HG02588 (cell line): ENCODE data around the gene FLYWCH1.

Experiments
- ATAC-seq: cut with Tn5 transposase; IDR thresholded peaks from one replicate; pipeline ENCODE4 v1.9.1; 2021; ENCODE audit warnings: mild to moderate bottlenecking, moderate library complexity; ENCODE audit not compliant: unreplicated experiment

Gene FLYWCH1

GRCh38 chr16:2950773-2951172 lies 39.0 kb downstream of the FLYWCH1 start:
- ATAC-seq: no peak

DNA sequence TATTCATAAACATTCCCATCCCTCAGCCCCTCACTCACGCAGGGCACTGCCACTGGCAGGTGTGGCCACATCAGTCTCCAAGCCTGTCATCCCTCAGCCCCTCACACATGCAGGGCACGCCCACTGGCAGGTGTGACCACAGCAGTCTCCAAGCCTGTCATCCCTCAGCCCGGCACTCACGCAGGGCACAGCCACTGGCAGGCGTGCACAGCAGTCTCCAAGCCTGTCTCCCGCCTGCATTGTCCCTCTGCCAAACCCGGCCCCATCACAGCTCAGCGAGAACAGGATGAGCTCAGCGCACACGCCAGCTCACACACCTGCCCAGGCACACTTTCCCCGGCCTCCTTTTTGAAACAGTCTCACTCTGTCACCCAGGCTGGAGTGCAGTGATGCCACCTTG lies 40.9 kb downstream of the FLYWCH1 start:
- no peak for ATAC-seq

- ATAC-seq: no peak
These were observed 42.2 kb downstream of the FLYWCH1 start for GRCh38 chr16:2953706-2954627.

GRCh38 chr16:2954656-2955381 lies 43.1 kb downstream of the FLYWCH1 start:
- ATAC-seq: no peak

- no peak for ATAC-seq
These were observed 43.7 kb downstream of the FLYWCH1 start for GRCh38 chr16:2955438-2955778.

DNA sequence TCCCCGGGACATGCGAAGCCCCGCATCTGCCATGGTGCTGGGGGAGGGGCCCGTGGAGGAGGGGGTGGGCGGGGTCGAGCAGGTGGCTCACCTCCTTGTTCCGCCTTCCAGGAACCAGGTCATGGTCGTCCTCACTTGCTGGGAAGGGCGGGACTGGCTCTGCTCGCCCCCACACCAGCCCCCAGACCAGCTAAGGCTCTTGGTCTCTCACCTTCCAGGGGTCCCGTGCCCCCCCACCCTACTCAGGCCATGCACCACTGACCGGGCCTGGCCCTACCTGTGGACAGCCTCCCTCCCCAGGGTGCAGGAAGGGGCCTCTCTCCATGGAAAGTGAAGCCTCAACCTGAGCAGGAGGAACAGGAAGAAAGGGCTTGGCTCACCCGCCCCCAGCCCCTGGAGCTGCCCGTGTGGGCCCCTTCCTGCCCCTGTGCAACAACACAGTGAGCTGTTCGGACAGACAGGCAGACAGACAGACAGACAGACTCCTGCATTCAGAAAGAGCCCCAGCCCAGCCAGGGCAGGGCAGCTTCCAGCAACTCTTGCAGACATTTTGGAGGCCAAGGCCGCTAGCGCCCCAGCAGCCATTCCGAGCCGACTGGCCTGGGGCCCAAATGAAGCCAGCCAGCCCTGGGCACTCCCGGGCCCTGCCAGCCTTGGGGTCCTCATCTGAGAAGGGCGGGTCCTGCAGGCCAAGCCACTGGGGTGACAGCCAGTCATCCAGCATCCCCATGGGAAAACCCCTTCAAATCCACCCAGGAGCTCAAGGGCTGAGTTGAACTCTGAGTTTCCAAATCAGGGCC lies 44.2 kb downstream of the FLYWCH1 start:
- ATAC-seq: no peak

GRCh38 chr16:2956579-2956956 lies 44.8 kb downstream of the FLYWCH1 start:
- ATAC-seq: no peak

DNA sequence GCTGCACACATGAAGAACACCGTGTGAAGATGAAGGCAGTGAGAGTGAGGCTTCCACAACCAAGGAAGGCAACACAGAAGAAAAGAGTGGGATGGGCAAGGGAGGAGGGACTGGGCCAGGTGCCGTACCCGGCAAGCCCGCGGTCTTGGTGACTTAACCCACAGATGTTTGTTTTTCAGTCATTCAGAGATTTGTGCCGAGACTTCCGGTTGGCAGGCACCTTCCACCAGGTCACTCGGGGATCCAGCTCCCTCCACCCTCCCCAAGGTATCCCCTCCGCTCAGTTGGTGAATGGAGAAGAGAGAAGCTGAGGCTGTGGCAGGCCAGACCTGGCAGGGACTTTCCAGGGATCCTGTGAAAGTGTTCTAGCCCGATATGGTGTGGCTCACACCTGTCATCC lies 47.5 kb downstream of the FLYWCH1 start:
- ATAC-seq: no peak

DNA sequence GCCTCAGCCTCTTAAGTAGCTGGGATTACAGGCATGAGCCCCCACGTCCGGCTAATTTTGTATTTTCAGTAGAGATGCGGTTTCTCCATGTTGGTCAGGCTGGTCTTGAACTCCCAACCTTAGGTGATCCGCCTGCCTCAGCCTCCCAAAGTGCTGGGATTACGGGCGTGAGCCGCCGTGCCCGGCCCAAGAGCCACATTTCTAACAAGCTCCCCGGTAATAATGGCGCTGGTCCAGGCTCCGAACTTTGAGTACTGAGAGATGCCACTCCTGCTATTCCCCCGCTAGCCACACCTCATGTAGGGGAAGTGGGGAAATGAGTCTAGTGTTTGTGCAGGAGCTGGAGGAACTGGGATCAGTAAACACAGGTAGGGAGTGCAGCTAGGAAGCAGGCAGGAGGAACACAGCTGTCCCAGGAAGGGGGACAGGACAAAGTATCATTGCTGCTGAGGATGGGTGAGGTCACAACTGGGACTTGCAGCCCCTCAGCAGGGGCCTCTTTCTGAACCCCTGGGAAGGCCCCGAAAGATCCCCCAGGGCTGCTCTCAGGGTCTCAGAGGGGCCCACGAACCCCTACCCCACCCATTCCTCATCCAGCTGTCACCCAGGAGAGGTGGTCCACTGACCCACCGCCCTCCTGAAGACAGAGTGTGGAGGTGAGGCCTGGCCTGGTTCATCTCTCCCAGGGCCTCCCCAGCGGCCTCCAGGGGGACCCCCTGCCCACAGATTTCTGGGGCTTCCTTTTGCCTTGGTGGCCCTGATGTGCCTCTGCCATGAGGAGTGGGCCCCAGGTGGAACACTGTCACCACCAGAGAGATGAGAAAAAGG lies 48.7 kb downstream of the FLYWCH1 start:
- no peak for ATAC-seq

DNA sequence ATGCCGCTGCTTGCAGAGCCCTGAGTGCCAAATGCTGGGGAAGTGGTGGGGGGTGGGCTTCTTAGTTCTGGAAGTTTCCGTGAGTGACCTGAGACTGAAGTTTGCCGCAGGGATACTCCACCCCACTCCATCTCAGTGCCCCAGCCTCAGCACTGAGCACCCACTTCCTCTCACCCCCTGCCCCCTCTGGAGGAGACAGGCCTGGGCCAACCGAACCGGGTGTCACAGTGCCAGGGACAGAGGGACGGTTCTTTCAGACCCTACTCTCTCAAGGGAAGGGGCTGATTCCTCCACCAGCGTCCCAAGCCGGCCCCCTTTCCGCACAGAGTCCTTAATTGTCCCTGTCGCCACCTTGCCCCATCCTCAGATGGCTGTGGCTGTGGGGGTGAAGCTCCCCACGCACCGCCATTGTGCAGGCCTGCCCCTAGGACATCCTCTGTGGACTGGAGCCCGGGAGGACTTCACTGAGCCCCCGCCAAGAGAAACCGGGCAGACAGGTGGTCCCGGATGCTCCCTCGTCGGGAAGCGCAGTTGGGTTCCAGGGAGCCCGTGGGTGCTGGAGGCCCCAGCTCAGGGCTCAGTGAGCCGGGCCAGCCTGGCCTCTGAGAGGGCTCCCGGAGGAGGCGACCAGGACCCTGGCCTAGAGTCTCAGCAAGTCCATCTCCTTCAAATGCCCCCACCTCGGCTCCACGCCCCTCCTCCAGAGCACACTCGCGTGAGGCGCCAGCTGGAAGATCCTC lies 50.8 kb downstream of the FLYWCH1 start:
- no peak for ATAC-seq

DNA sequence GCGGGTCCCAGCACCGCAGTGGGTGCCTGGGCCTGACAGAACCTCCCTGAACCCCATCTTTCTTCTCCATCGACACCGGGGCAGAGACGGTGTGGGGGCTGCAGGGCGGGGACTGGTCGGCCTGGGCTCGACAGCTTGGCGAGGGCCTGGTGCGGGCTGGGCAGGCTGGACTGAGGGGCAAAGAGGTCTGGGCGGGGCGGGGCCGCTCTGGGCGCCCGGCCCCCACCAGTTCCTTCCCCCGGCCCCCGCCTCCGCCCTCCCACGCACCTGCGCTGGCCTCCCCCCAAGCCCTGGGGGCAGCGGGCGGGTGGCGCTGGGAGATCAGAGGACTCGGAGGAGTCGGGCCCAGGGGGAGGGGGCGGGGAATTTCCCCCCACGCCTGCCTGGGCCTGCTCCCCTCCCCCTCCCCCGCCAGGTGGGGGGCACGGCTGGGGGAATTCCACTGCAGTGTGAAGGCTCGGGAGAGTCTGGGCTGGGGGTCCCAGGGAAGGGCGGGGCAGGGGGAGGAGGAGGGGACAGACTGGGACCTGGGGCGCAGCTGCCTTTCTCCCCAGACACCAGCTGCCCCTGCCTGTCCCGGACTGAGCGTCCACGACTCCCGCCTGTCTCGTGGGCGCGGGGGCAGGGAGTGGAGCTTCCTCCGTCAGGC lies 51.5 kb downstream of the FLYWCH1 start:
- no peak for ATAC-seq

GRCh38 chr16:2963723-2964474 lies 52.2 kb downstream of the FLYWCH1 start, which contains the start of gene KREMEN2:
KREMEN2 (plus strand) TSS chr16:2964275; CDS start chr16:2964521, 246 bp downstream.
- no peak for ATAC-seq

DNA sequence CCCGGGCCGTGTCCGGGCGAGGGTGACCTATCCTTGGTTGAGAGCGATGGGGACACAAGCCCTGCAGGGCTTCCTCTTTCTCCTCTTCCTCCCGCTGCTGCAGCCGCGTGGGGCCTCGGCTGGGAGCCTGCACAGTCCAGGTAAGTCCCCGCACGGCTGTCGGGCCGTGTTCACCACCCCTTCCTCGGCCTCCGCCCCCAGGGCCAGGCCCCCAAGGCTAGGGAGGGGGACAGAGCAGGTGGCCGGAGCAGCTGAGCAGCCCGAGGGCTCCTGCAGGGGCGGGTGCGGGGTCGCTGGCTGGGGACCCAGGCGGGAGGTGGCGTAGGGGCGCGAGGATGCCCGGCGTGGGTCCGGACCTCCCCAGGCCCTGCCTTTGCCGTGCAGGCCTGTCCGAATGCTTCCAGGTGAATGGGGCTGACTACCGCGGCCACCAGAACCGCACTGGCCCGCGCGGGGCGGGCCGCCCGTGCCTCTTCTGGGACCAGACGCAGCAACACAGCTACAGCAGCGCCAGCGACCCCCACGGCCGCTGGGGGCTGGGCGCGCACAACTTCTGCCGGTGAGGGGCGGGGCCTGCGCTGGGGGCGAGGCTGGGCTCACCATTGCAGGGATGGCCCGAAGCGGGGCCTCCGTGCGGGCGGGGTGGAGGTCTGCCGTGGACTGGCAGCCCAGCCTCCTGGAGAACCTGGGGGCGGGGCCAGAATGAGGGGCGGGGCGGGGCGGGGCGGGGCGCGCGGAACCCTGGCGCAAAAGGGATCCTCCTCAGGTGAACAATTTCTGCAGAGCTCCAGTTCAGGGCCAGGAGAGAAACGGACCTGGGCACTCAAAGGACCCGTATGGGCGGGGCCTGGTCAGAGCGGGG lies 53.0 kb downstream of the FLYWCH1 start:
- no peak for ATAC-seq

- no peak for ATAC-seq
These were observed 54.5 kb downstream of the FLYWCH1 start for GRCh38 chr16:2966043-2966807.

- no peak for ATAC-seq
These were observed 55.1 kb downstream of the FLYWCH1 start for GRCh38 chr16:2966808-2967191.

DNA sequence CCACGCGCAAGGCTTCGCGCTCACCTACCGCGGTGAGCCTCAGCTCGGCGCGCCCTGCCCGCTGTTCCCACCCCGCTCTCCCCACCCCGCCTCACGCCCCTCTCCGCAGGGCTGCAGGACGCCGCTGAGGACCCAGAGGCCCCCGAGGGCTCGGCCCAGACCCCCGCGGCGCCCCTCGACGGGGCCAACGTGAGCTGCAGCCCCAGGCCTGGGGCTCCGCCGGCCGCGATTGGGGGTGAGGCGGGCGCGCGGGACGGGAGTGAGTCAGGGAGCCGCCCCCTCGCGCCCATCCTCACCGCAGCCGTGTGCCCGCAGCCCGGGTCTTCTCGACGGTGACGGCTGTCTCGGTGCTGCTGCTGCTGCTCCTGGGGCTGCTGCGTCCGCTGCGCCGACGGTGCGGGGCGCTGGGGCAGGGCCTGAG lies 55.5 kb downstream of the FLYWCH1 start:
- ATAC-seq: no peak

DNA sequence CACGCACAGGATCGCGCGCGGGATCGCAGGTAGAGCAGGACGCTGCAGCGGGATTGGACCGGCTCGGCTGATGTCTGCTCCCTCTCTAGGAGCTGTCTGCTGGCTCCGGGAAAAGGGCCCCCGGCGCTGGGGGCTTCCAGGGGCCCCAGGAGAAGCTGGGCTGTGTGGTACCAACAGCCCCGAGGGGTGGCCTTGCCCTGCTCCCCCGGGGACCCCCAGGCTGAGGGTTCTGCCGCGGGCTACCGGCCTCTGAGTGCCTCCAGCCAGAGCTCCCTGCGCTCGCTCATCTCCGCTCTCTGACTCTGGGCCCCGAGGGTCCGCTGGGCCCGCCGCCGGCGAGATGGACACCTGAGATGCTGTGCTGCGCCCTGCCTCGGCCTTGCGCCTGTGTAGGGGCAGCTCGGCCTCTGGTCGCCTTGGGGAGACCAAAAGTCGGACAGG lies 56.0 kb downstream of the FLYWCH1 start:
- ATAC-seq: no peak
